Esophagus squamous epithelium (tissue), 5 donors: ENCODE measurements around the gene ANKLE1. TPM values are rescaled to one million over a fixed set of nuclear protein-coding genes. Genes with fewer than 3 reads are reported as not detected.
A peak's percentile ranks its signal among the peaks of the same experiment; 100 is the strongest.

Experiments used
- DNase-seq: peaks from one replicate; lab custom pipeline; 2025; lab: John Stamatoyannopoulos, UW
- H3K27ac ChIP-seq, 4 donors: fragments of 200-600 bp; sonication (generic); one replicate each; pipeline ENCODE4 v1.5.1; 2016 to 2019; ENCODE audit warnings: mild to moderate bottlenecking in 1 of 4
- H3K27me3 ChIP-seq, 4 donors: fragments of 200-600 bp; sonication (generic); 1 replicate in 3 of 4; 2 replicates in 1 of 4; pipeline versions ENCODE4 v1.5.1 to v1.6.0; 2017 to 2021; ENCODE audit warnings: antibody characterized with exemption in 1 of 4
- H3K36me3 ChIP-seq, 3 donors: fragments of 200-600 bp; sonication (generic); one replicate each; pipeline ENCODE4 v1.5.1; 2016 to 2019
- H3K4me1 ChIP-seq, 3 donors: fragments of 200-600 bp; sonication (generic); one replicate each; pipeline ENCODE4 v1.5.1; 2017 to 2019
- H3K4me3 ChIP-seq, 4 donors: fragments of 200-600 bp; sonication (generic); 1 replicate in 3 of 4; 2 replicates in 1 of 4; pipeline ENCODE4 v1.5.1; 2016 to 2019; ENCODE audit warnings: mild to moderate bottlenecking in 2 of 4, moderate library complexity in 1 of 4
- H3K9me3 ChIP-seq, 3 donors: fragments of 200-600 bp; sonication (generic); one replicate each; pipeline ENCODE4 v1.5.1; 2016 to 2019
- POLR2A ChIP-seq, 4 donors: fragments of 450-650 bp; IDR thresholded peaks; one replicate each; pipeline ENCODE4 v1.6.1; 2017; ENCODE audit warnings: antibody characterized with exemption in 4 of 4, mild to moderate bottlenecking in 4 of 4, moderate library complexity in 3 of 4
- WGBS, 2 donors: methylation state at CpG; one replicate each; pipeline ENCODE4 v1.1.5; 2018; 5-methylcytosine and 5-hydroxymethylcytosine counted together
- intact Hi-C: fragments of 100-400 bp; cut with DNase I; formaldehyde crosslinking; loops from one replicate; pipeline ENCODE4 v1.15.0; 2022
- total RNA-seq, 4 donors: library from RNA; depleted of rRNA; stranded (reverse); fragments of >200 nt; gene quantifications; one replicate each; pipeline ENCODE4 v1.1.0, GENCODE V29; 2016
- TF ChIP-seq, protein P1 (sequence below), 6 experiments: fragments of 450-650 bp in 4 of 6; fragments of 200-600 bp in 2 of 6; sonication (generic) in 2 of 6; IDR thresholded peaks; one replicate each; pipeline ENCODE4 v1.5.1; 2016 to 2019; ENCODE audit warnings: antibody characterized with exemption in 6 of 6, mild to moderate bottlenecking in 4 of 6, moderate library complexity in 4 of 6
- donor health status: DM: yes; HTN: yes; CAD: no.

The ANKLE1 gene
- total RNA-seq, 4 donors from 2014 or later: 0.12 to 0.57 (median 0.22) TPM; not detected in 1

DNA sequence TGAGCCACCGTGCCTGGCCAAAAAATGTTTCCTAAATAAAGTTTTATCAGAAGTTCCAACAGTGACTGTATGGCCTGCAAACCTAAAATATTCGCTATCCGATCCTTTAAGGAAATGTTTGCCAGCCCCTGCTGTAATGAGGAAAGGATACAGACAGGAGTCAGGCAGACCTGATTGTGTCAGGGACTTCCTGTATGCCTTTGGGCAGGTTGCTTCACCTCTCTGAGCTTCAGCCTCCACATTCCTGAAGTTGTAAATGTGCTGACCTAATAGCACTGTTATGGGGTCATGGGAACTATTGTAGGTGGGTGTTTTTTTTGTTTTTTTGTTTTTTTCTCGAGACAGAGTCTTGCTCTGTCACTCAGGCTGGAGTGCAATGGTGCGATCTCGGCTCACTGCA lies 15.3 kb downstream of the ANKLE1 start:
- H3K36me3 ChIP-seq: peaks cover 0 to 34% (median 0%) of the 10 kb centered on the region in 3 donors
- intact Hi-C loops: loop anchor here (10.0 kb wide), 1 partner anchor 88 kb away; no protein-coding TSS in a partner anchor
- no peak for DNase-seq

GRCh38 chr19:17300992-17301619 lies 19.4 kb downstream of the ANKLE1 start:
- TF ChIP-seq, protein P1, sequence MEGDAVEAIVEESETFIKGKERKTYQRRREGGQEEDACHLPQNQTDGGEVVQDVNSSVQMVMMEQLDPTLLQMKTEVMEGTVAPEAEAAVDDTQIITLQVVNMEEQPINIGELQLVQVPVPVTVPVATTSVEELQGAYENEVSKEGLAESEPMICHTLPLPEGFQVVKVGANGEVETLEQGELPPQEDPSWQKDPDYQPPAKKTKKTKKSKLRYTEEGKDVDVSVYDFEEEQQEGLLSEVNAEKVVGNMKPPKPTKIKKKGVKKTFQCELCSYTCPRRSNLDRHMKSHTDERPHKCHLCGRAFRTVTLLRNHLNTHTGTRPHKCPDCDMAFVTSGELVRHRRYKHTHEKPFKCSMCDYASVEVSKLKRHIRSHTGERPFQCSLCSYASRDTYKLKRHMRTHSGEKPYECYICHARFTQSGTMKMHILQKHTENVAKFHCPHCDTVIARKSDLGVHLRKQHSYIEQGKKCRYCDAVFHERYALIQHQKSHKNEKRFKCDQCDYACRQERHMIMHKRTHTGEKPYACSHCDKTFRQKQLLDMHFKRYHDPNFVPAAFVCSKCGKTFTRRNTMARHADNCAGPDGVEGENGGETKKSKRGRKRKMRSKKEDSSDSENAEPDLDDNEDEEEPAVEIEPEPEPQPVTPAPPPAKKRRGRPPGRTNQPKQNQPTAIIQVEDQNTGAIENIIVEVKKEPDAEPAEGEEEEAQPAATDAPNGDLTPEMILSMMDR (IDR thresholded peaks at IDR 0.05): no peak
- no peak for TF ChIP-seq POLR2A (IDR thresholded peaks at IDR 0.05)
- H3K4me3 ChIP-seq: no peak overlapping the region
- no peak for DNase-seq
- peaks cover 0 to 26% (median 0%) of the 10 kb centered on the region in 3 donors for H3K36me3 ChIP-seq
- H3K9me3 ChIP-seq: no peaks in the 10 kb centered on the region
- H3K27ac ChIP-seq: no peak overlapping the region
- 100% methylated on average over 1 of the region's 51 CpGs; no CpG with 5 or more reads in 1 of the 2 donors for WGBS, 2 donors
- no peaks in the 10 kb centered on the region for H3K27me3 ChIP-seq
- intact Hi-C loops: no loop called here
- peaks cover 17 to 47% (median 28%) of the 10 kb centered on the region in 3 donors for H3K4me1 ChIP-seq

More for the DNA sequence above, 15.3 kb downstream of the ANKLE1 start:
- H3K9me3 ChIP-seq: no peaks in the 10 kb centered on the region
- H3K27me3 ChIP-seq: no peaks in the 10 kb centered on the region
- H3K27ac ChIP-seq: no peak overlapping the region
- 79 to 94% methylated on average over 6 of the region's 6 CpGs for WGBS, 2 donors
- no peak overlapping the region for H3K4me3 ChIP-seq
- TF ChIP-seq POLR2A (IDR thresholded peaks at IDR 0.05): no peak
- TF ChIP-seq, protein P1 (IDR thresholded peaks at IDR 0.05): no peak
- H3K4me1 ChIP-seq: peaks cover 5 to 34% (median 6%) of the 10 kb centered on the region in 3 donors

DNA sequence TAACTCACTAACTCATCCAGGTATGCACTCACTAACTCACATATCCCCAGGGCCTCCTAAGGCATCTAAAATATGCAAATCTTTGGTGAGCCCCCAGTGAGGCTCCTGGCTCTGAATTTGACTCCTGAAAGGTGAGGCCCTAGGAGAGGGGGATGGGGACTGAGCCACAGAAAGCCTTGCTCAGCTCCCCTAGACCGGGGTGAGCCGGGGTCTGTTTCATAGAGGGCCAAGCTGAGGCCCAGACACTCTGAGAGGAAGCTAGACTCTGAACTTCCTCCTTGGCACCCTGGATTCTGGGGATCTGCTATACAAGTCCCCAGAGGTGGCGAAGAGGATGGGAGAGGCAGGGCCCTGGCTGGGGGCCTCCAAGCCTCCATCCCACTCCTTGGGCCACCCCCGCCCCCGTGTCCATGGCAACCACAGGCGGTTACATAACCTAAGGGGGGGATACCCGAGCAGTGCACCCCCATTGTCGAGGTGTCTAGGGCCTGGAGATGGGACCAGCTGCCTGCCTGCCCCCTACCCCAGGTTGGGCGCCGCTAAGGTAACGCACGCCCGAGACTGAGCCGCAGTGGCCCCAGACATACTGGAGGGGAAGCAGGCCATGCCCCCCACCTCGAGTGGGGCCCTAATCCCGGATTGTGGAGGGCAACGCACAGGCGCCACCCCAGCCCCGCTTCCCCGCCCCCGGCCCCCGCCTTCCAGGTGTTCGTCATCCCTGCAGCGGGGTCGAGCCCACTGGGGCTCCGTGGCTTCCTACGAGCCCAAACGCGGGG lies 20.9 kb downstream of the ANKLE1 start:
- Histone ChIP-seq H3K27me3 (no peaks in the 10 kb centered on the region), H3K36me3 (peaks cover 0 to 25% (median 0%) of the 10 kb centered on the region in 3 donors), H3K4me3 (peak overlapping the region; percentile 62 to 86 (median 81)), H3K27ac (peak overlapping the region; percentile 74 to 94 (median 82)), H3K9me3 (no peaks in the 10 kb centered on the region), H3K4me1 (peaks cover 17 to 62% (median 36%) of the 10 kb centered on the region in 3 donors)
- TF ChIP-seq, protein P1 (IDR thresholded peaks at IDR 0.05): no peak
- TF ChIP-seq POLR2A (IDR thresholded peaks at IDR 0.05): no peak
- 0% methylated on average over 2 of the region's 29 CpGs; no CpG with 5 or more reads in 1 of the 2 donors for WGBS, 2 donors
- no peak for DNase-seq
- intact Hi-C loops: no loop called here

GRCh38 chr19:17303167-17303939 lies 21.7 kb downstream of the ANKLE1 start, which contains the start of gene ABHD8:
ABHD8 (minus strand) TSS chr19:17303425; CDS start chr19:17301616, 1,809 bp downstream.
- TF ChIP-seq, protein P1 (IDR thresholded peaks at IDR 0.05): peak; percentile 45 to 75 (median 60)
- TF ChIP-seq POLR2A (IDR thresholded peaks at IDR 0.05): peak in 2 of 4 donors; percentile 22 to 47
- intact Hi-C loops: no loop called here
- Histone ChIP-seq H3K27me3 (no peaks in the 10 kb centered on the region), H3K27ac (peak within 1 kb of the TSS; percentile 75 to 94 (median 90)), H3K36me3 (peaks cover 0 to 17% (median 0%) of the 10 kb centered on the region in 3 donors), H3K4me1 (peaks cover 17 to 66% (median 36%) of the 10 kb centered on the region in 3 donors), H3K4me3 (peak within 1 kb of the TSS; percentile 62 to 86 (median 81)), H3K9me3 (no peaks in the 10 kb centered on the region)
- WGBS, 2 donors: 3 to 11% methylated on average over 5 to 6 of the region's 52 CpGs
- DNase-seq: peak; percentile 68
